ENCODE measurements around the gene VTI1A. TPM values are rescaled to one million over a fixed set of nuclear protein-coding genes. Genes with fewer than 3 reads are reported as not detected.

The VTI1A gene
- total RNA-seq, 2 donors from 2014 or later: 34.1 to 38.6 TPM

GRCh38 chr10:112465299-112465883 lies 18.4 kb downstream of the VTI1A start:
- no peak overlapping the region for H3K27ac ChIP-seq
- peaks cover 3% of the 10 kb centered on the region for H3K36me3 ChIP-seq
- intact Hi-C loops (cut with DNase I): no loop called here
- H3K9ac ChIP-seq (ENCODE audit: low read depth in 2 of 2, low read length in 2 of 2): no peak overlapping the region
- no peaks in the 10 kb centered on the region for H3K9me3 ChIP-seq
- no peak overlapping the region for H3K4me3 ChIP-seq
- no peak for TF ChIP-seq CTCF (IDR thresholded peaks at IDR 0.05)
- no peaks in the 10 kb centered on the region for H3K27me3 ChIP-seq
- no peak for DNase-seq
- H3K4me1 ChIP-seq: no peaks in the 10 kb centered on the region

- H3K9me3 ChIP-seq: no peaks in the 10 kb centered on the region
- TF ChIP-seq CTCF (IDR thresholded peaks at IDR 0.05): no peak
- intact Hi-C loops (cut with DNase I): no loop called here
- DNase-seq: no peak
- H3K9ac ChIP-seq (ENCODE audit: low read depth in 2 of 2, low read length in 2 of 2): no peak overlapping the region
- no peak overlapping the region for H3K27ac ChIP-seq
- no peak overlapping the region for H3K4me3 ChIP-seq
- no peaks in the 10 kb centered on the region for H3K27me3 ChIP-seq
- peaks cover 3% of the 10 kb centered on the region for H3K36me3 ChIP-seq
- no peaks in the 10 kb centered on the region for H3K4me1 ChIP-seq
Measured at GRCh38 chr10:112466802-112467201, 19.8 kb downstream of the VTI1A start.

GRCh38 chr10:112467541-112468075 lies 20.6 kb downstream of the VTI1A start:
- no peaks in the 10 kb centered on the region for H3K4me1 ChIP-seq
- TF ChIP-seq CTCF (IDR thresholded peaks at IDR 0.05): no peak
- no peak for DNase-seq
- intact Hi-C loops (cut with DNase I): no loop called here
- H3K9me3 ChIP-seq: no peaks in the 10 kb centered on the region
- peaks cover 3% of the 10 kb centered on the region for H3K36me3 ChIP-seq
- no peak overlapping the region for H3K4me3 ChIP-seq
- no peak overlapping the region for H3K27ac ChIP-seq
- no peaks in the 10 kb centered on the region for H3K27me3 ChIP-seq
- no peak overlapping the region for H3K9ac ChIP-seq (ENCODE audit: low read depth in 2 of 2, low read length in 2 of 2)

GRCh38 chr10:112471878-112472487 lies 25.0 kb downstream of the VTI1A start:
- no peaks in the 10 kb centered on the region for H3K27me3 ChIP-seq
- H3K9me3 ChIP-seq: no peaks in the 10 kb centered on the region
- H3K4me3 ChIP-seq: no peak overlapping the region
- no peak overlapping the region for H3K9ac ChIP-seq (ENCODE audit: low read depth in 2 of 2, low read length in 2 of 2)
- no peaks in the 10 kb centered on the region for H3K36me3 ChIP-seq
- no peaks in the 10 kb centered on the region for H3K4me1 ChIP-seq
- DNase-seq: no peak
- intact Hi-C loops (cut with DNase I): no loop called here
- TF ChIP-seq CTCF (IDR thresholded peaks at IDR 0.05): peak; percentile 60
- no peak overlapping the region for H3K27ac ChIP-seq

- intact Hi-C loops (cut with DNase I): loop anchor here (5.0 kb wide), 1 partner anchor 912 kb away; no protein-coding TSS in a partner anchor
Measured at GRCh38 chr10:112475575-112476218, 28.7 kb downstream of the VTI1A start.

More at GRCh38 chr10:112475575-112476218, 28.7 kb downstream of the VTI1A start:
- DNase-seq: no peak
- H3K36me3 ChIP-seq: no peaks in the 10 kb centered on the region
- no peaks in the 10 kb centered on the region for H3K4me1 ChIP-seq
- TF ChIP-seq CTCF (IDR thresholded peaks at IDR 0.05): peak; percentile 36
- H3K9me3 ChIP-seq: no peaks in the 10 kb centered on the region
- no peak overlapping the region for H3K27ac ChIP-seq
- H3K27me3 ChIP-seq: no peaks in the 10 kb centered on the region
- H3K4me3 ChIP-seq: no peak overlapping the region
- H3K9ac ChIP-seq (ENCODE audit: low read depth in 2 of 2, low read length in 2 of 2): no peak overlapping the region
